DMS114 treated with DMSO at 0.1 percent for 48 hours (cell line): ENCODE measurements around the gene SLC49A3.
"Not testable (repeated sequence)": the region's sequence is repeated elsewhere in the genome, so short reads cannot be mapped to it uniquely, and the experiment has no call there.

Experiments used
- DNase-seq: peaks from one replicate; lab custom pipeline; 2025; ENCODE audit not compliant: unreplicated experiment; lab: John Stamatoyannopoulos, UW

The SLC49A3 gene

DNA sequence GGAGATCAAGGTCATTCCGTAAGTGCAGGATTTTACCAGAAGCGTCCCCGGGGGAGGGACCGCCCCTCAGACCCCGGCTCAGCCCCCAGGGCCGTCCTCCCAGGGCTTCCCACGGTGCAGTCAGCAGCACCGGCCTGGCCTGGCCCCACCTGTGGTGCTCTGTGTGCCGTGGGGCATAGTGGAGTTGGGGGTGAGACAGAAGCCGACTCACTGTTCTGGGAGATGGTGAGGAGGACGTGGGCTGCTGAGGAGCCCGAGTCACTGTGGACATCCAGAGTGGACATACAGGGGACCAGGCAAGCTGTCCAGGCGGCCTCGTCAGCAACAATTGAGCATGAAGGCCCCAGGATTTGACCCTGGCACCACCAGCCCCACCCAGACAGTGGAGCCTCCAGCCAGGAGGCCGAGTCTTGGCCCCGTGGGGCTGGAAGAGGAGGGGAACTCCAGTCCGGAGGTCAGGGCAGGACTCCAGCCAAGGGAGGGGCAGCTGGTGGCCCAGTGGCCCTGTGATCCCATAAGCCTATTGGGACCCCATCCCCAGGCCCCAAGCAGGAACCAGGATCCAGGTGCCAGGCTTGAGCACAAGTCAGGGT lies 34.0 kb downstream of the SLC49A3 start:
- DNase-seq: no peak

- DNase-seq: no peak
Observed at GRCh38 chr4:654503-654845, 34.5 kb downstream of the SLC49A3 start.

- no peak for DNase-seq
Observed at GRCh38 chr4:653831-654502, 35.0 kb downstream of the SLC49A3 start.

DNA sequence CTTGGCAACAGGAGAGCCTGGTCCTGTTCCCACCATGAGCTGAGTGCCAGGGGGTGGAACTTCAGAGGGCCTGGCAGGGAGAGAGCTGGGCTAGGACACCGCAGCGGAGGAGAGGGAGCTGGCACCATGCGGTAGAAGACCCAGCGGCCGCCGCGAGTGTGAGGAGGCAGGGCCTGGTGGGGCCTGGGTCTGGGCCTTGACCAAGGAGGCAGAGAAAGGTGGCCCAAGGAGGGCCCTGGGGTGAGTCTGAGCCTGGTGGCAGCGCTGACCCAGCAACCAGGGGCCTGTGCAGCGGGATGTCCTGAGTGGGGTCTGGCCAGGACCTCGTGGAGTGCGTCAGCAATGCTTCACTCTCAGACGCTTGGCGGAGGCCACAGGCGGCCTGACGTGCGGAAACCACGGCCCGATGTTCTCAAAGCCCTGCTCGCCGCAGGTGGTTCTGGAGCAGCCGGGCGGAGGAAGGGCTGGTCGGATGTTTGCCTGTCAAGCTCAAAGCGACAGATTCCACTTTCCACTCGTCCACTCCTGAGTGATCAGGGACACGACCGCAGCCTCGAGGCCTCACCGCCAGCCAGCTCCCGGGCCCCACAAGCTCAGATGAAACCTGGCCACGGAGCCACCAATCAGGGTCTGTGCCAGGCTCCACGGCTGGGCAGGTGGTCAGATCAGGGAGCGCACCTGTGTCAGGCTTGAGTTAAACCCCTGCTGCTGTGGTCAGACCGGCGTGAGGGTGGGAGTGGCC lies 35.7 kb downstream of the SLC49A3 start:
- DNase-seq: no peak

GRCh38 chr4:651884-652642 lies 36.9 kb downstream of the SLC49A3 start:
- DNase-seq: no peak

- no peak for DNase-seq
Observed at GRCh38 chr4:650951-651883, 37.7 kb downstream of the SLC49A3 start.

GRCh38 chr4:650461-650860 lies 38.5 kb downstream of the SLC49A3 start:
- no peak for DNase-seq

- DNase-seq: no peak
Observed at GRCh38 chr4:649751-650310, 39.1 kb downstream of the SLC49A3 start.

GRCh38 chr4:649293-649625 lies 39.7 kb downstream of the SLC49A3 start:
- DNase-seq: no peak

DNA sequence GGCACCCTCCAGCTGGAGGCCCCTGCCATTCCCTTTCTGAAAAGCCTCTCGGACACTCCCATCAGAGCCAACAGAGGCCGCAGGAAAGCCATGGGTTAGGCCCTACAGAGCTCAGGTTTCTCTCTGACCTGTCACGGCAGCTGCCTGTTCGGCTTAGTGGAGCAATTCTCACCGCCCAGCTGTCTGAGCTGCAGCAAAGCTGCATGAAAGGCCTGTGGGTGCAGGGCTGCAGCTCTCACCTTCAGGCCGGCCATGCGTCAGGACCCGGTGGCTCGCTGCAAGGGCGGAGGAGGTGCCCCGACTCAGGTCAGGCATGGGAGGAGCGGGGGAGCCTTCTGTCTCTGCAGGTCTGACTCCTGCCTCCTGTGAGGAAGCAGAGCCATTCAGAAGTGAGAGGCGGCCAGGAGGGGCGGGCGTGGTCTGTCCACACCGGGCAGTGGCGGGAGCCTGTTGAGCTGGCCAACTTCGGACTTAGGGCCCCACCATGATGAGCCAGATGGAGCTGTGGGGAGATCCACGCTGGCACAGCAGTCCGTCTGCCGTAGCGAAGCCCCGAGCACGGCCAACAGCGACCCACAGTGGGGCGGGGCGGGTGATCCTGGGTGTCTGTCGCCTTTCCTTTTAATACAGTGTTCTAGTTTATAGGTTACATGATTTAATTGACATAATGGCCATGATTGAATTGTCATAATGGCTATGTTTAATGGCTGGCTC lies 40.2 kb downstream of the SLC49A3 start:
- DNase-seq: no peak

- DNase-seq: no peak
Observed at GRCh38 chr4:647481-647880, 41.5 kb downstream of the SLC49A3 start.

DNA sequence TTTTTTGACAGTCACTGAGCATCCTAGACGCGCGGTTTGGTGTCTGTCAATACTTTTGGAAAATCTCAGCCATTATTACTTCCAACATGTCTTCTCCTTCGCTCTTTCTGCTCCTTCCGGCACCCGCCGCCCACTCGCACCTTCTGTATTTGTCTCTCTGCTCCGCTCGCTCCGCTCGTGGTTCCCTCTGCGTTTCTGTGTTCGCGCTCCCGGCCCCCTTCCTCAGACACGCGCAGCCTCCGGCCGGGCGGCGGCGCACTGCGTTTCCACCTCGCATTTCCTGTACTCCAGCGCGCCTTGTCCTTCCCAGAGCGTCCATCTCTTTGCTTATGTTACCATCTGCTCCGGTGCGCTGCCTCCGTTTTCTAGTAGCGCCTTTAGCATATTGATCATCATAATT lies 42.5 kb downstream of the SLC49A3 start:
- DNase-seq: no peak

DNA sequence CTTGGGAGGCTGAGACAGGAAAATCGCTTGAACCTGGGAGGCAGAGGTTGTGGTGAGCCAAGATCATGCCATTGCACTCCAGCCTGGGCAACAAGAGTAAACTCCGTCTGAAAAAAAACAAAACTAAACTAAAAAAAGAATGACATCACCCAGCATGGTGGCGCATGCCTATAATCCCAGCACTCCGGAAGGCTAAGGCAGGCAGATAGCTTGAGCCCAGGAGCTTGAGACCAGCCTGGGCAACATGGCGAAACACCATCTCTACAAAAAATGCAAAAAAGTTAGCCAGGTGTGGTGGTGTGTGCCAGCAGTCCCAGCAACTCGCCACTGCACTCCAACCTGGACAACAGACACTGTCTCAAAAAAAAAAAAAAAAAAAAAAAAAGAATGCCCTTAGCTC lies 46.6 kb downstream of the SLC49A3 start:
- not testable (repeated sequence) for DNase-seq

- DNase-seq: no peak
Observed at GRCh38 chr4:637536-638280, 51.2 kb downstream of the SLC49A3 start.

DNA sequence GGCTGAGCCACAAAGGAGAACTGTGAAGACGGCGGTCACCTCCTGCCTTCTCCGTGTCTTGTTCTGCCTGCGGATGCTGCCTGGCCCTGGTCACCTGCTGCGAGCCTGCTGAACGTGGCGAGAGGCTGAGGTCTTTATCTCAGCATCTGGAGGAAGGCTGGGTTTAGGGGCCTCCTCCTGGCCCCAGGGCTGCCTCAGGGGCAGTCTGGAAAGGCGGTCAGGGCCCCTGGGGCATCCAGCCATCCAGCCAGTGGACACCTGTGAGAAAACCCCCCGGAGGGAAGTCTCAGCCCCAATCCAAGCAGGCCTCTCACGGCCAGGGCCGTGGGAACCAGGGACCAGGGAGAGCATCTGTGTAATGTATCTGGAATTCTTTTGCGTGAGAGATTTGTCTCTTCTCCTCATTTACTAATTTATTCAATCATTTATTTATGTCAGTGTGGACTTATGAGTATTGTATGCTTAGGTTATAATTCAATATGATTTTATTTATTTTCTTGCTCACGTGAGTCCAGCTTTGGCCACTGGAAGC lies 52.3 kb downstream of the SLC49A3 start:
- DNase-seq: no peak

DNA sequence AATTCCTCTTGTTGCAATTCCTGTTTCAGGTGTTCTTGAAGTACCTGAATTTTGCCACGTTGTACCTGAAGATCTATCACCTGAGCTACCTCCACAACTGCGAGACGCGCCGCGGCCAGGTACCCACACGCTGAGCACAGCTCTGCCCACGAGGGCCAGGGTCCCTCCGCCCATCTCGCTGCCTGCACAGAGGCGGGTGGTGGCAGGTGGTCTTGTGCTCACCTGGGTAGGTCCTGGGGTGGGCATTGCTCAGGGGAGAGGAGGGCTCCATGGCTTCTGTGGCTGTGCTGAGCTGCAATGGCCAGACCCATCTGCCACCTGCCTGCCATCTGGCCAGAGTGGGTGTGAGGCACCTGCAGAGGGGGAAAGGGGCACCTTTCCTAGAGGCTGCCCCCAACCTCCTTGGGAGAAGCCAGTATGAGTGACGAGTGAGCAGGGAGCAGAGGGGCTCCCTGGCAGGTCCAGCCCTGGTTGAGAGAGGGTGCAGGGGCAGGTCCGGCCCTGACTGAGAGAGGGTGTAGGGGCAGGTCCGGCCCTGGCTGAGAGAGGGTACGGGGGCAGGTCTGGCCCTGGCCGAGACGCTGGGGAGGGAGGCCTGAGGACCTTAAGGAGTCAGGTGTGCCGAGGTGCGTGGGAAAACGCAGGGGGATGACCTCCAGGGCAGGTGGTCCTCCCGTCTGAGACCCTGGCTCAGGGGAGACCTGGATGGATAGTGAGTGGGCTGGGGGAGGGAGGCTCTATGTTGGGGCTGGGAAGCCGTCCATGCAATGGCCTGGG lies 52.9 kb downstream of the SLC49A3 start:
- DNase-seq: no peak

DNA sequence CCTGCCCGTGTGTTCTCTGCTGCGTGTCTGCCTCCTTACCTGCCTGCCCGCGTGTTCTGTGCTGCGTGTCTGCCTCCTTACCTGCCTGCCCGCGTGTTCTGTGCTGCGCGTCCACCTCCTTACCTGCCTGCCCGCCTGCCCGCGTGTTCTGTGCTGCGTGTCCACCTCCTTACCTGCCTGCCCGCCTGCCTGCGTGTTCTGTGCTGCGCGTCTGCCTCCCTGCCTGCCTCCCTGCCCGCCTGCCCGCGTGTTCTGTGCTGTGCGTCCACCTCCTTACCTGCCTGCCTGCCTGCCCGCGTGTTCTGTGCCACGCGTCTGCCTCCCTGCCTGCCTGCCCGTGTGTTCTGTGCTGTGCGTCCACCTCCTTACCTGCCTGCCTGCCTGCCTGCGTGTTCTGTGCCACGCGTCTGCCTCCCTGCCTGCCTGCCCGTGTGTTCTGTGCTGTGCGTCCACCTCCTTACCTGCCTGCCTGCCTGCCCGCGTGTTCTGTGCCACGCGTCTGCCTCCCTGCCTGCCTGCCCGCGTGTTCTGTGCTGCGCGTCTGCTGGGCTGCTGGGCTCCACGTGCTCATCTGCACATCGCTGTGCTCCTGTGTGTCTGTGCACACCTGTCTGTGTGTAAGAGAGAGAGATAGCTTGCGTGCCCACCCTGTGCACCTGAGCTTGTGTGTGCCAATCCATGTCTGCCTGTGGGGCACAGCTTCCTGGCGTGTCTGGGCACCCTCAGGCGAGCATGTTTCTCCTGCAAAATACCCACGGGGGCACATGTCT lies 53.7 kb downstream of the SLC49A3 start:
- DNase-seq: not testable (repeated sequence)
